RWPE2 (cell line): ENCODE results near the gene POFUT2.

Source experiments
- ATAC-seq: fragments of 200-7000 bp; cut with Tn5 transposase; 3 replicates; pipeline ENCODE4 v1.9.1; 2021; ENCODE audit warnings: low read depth
- DNase-seq: peaks from one replicate; pipeline ENCODE4 v3.0.0-alpha.2; 2020; ENCODE audit warnings: low spot score
- H3K27ac ChIP-seq: fragments of 450-650 bp; 2 replicates; pipeline ENCODE4 v1.5.1; 2017; ENCODE audit warnings: mild to moderate bottlenecking; ENCODE audit not compliant: poor library complexity, severe bottlenecking
- H3K27me3 ChIP-seq: fragments of 250-450 bp; sonication (Bioruptor Pico); 2 replicates; pipeline ENCODE4 v1.5.1; 2021; ENCODE audit warnings: mild to moderate bottlenecking, moderate library complexity; ENCODE audit not compliant: insufficient read depth, poor library complexity, severe bottlenecking
- H3K36me3 ChIP-seq: fragments of 250-450 bp; sonication (Bioruptor Pico); 2 replicates; pipeline ENCODE4 v1.5.1; 2020; ENCODE audit warnings: low read depth, mild to moderate bottlenecking, moderate library complexity
- H3K4me1 ChIP-seq: fragments of 250-450 bp; sonication (Bioruptor Pico); 2 replicates; pipeline ENCODE4 v1.5.1; 2021; ENCODE audit warnings: mild to moderate bottlenecking, moderate library complexity; ENCODE audit not compliant: insufficient read depth, poor library complexity, severe bottlenecking
- H3K4me3 ChIP-seq: fragments of 250-450 bp; sonication (Bioruptor Pico); 2 replicates; pipeline ENCODE4 v1.5.1; 2021; ENCODE audit warnings: mild to moderate bottlenecking, moderate library complexity; ENCODE audit not compliant: severe bottlenecking
- H3K9me3 ChIP-seq: fragments of 250-450 bp; sonication (Bioruptor Pico); 2 replicates; pipeline ENCODE4 v1.5.1; 2021; ENCODE audit warnings: mild to moderate bottlenecking, moderate library complexity; ENCODE audit not compliant: severe bottlenecking
- TF ChIP-seq, protein P1 (sequence below): fragments of 450-650 bp; IDR thresholded peaks from one replicate; pipeline ENCODE4 v1.5.1; 2017; ENCODE audit warnings: mild to moderate bottlenecking, moderate library complexity; ENCODE audit not compliant: poor library complexity, severe bottlenecking

Gene POFUT2, protein sequence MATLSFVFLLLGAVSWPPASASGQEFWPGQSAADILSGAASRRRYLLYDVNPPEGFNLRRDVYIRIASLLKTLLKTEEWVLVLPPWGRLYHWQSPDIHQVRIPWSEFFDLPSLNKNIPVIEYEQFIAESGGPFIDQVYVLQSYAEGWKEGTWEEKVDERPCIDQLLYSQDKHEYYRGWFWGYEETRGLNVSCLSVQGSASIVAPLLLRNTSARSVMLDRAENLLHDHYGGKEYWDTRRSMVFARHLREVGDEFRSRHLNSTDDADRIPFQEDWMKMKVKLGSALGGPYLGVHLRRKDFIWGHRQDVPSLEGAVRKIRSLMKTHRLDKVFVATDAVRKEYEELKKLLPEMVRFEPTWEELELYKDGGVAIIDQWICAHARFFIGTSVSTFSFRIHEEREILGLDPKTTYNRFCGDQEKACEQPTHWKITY

DNA sequence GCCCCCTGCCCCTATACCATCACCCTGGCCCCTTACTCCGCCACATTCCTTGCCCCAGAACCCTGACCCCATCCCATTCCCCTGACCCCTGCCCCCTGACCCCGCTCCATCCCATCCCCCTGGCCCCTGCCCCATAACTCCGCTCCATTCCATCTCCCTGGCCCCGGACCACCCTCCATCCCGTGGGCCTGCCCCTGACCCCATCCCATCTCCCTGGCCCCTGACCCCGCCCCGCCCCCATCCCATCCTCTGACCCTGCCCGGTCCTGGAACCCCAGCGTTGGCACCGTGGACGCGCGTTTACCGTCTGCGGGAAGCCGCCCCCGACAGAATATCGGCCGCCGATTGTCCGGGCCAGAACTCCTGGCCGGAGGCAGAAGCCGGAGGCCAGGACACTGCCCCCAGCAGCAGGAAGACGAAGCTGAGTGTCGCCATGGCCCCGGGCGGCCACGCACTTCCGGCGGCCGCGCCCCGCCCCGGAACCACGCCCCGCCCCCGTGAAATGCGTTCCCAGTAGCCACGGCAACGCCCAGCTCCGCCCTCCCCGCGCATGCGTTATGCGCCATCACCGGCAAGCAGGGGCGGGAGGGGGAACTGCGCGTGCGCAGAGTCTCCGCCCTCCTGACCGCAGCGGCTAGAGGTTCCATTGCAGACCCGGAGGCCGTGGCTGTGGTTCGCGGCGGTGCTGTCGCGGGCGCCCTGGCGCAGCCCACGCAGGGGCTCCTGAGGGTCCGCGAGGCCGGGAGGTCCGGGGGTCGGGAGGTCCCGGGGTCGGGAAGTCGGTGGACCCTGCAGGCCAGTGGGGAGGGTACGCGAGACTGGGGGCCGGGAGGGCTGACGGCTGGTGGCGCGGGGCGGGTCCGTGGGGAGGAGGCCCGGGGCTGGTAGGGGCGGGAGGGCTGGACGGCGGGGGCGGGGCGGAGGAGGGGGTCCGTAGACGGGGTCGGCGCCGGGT is at the start of gene POFUT2:
TSS of gene POFUT2 (minus strand) at position 458 of the 954 bp plus-strand sequence. CDS start at position 434, 24 bp downstream.
- TF ChIP-seq, protein P1, sequence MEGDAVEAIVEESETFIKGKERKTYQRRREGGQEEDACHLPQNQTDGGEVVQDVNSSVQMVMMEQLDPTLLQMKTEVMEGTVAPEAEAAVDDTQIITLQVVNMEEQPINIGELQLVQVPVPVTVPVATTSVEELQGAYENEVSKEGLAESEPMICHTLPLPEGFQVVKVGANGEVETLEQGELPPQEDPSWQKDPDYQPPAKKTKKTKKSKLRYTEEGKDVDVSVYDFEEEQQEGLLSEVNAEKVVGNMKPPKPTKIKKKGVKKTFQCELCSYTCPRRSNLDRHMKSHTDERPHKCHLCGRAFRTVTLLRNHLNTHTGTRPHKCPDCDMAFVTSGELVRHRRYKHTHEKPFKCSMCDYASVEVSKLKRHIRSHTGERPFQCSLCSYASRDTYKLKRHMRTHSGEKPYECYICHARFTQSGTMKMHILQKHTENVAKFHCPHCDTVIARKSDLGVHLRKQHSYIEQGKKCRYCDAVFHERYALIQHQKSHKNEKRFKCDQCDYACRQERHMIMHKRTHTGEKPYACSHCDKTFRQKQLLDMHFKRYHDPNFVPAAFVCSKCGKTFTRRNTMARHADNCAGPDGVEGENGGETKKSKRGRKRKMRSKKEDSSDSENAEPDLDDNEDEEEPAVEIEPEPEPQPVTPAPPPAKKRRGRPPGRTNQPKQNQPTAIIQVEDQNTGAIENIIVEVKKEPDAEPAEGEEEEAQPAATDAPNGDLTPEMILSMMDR = no peak
- Histone ChIP-seq H3K4me3 (peak within 1 kb of the TSS; percentile 91), H3K9me3 (no peaks in the 10 kb centered on the region), H3K36me3 (peaks cover 32% of the 10 kb centered on the region), H3K27ac (no peak within 1 kb of the TSS), H3K27me3 (no peaks in the 10 kb centered on the region), H3K4me1 (no peaks in the 10 kb centered on the region)
- ATAC-seq = peak; percentile 65
- peak; percentile 89 for DNase-seq

DNA sequence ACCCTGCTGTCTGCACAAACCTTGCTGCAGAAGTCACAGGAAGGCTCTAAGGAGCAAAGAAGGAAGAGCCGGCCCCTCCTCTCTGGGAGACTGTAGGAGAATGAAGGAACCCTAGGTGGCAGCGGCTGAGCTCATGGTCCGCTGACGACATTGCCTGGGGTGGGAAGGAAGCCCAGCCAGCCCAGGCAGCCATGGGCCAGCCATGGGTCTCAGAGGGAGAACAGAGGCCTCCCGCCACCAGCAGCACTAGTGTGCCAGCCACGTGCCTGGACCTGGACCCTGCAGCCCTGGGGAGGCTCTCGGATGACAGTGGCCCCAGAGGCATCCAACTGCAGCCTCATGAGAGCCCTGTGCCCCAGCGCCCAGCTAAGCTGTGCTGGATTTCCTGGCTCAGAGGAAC is 49.2 kb upstream of the POFUT2 start:
- peaks cover 23% of the 10 kb centered on the region for H3K4me1 ChIP-seq
- no peaks in the 10 kb centered on the region for H3K27me3 ChIP-seq
- DNase-seq (peak; percentile 30), ATAC-seq (no peak)
- no peaks in the 10 kb centered on the region for H3K9me3 ChIP-seq
- no peak overlapping the region for H3K27ac ChIP-seq
- no peak overlapping the region for H3K4me3 ChIP-seq
- no peaks in the 10 kb centered on the region for H3K36me3 ChIP-seq
- TF ChIP-seq, protein P1 = no peak

DNA sequence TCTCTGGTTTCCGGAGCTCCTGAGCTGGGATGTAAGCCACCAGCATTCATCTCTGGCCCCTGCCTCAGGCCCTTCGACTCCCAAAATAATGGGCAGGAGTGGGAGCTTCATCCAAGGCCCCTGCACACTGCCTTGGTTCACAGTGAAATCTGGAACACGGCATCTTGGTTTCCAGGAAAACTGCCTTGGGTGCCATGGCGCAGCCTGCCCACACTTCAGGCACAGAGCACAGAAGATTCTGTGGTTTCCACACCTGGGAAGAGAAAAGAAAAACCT is 48.8 kb upstream of the POFUT2 start:
- Histone ChIP-seq H3K4me3 (no peak overlapping the region), H3K36me3 (no peaks in the 10 kb centered on the region), H3K4me1 (peaks cover 19% of the 10 kb centered on the region), H3K27ac (no peak overlapping the region), H3K9me3 (no peaks in the 10 kb centered on the region), H3K27me3 (no peaks in the 10 kb centered on the region)
- DNase-seq (peak; percentile 8), ATAC-seq (no peak)
- TF ChIP-seq, protein P1 = no peak

DNA sequence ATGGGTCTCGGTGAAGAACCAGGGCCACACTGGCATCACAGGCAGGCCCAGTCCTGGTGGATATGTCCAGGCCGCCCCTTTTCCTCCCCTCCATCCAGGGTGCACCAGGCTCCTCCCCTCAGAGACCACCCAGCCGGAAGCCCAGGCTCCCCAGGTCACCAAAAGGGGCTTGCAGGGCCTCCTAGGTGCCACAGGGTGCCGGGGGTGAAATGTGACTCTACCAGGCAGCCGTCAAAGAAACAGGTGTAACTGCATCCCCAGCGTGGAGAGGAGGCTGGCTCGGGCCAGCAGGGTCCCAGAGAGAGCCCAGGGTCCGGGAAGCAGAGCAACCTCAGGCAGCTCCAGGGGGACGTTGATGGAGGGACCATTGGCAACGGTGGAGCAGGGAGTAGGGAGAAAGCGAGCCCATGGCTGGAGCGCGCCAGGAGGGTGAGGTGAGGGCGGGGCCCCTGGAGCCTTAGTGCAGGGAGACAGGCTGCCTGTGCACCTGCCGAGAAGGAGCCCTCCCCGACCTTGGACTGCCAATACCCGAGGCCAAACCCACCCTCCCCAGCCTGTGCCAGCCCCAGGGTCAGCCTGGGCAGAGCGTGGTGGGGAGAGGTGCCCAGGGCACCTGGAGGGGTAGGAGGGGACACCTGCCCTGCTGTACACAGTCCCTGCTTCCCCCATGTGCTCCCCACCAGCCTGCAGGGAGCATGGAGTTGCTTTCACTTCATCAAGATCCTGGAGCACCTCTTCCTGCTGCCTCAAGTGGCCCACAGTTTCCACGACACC is 48.3 kb upstream of the POFUT2 start:
- no peak overlapping the region for H3K27ac ChIP-seq
- no peak for ATAC-seq
- DNase-seq = peak; percentile 52
- peaks cover 16% of the 10 kb centered on the region for H3K4me1 ChIP-seq
- no peaks in the 10 kb centered on the region for H3K27me3 ChIP-seq
- H3K4me3 ChIP-seq = no peak overlapping the region
- H3K36me3 ChIP-seq = no peaks in the 10 kb centered on the region
- no peaks in the 10 kb centered on the region for H3K9me3 ChIP-seq
- TF ChIP-seq, protein P1 = no peak
